HepG2 (cell line): Measurements from ENCODE around the gene EPHA4. TPM values are rescaled to one million over a fixed set of nuclear protein-coding genes. Genes with fewer than 3 reads are reported as not detected.
A peak's percentile ranks its signal among the peaks of the same experiment; 100 is the strongest.

Experiments used
- ATAC-seq: fragments of 200-7000 bp; cut with Tn5 transposase; 3 replicates; pipeline ENCODE4 v1.9.1; 2020; ENCODE audit warnings: mild to moderate bottlenecking, moderate library complexity
- BruUV-seq: library from RNA; stranded (reverse); fragments of 400-500 nt; replicated peaks from 2 replicates; lab custom pipeline; 2021; lab: Mats Ljungman, UMichigan
- CTCF ChIA-PET: fragments of 300-600 bp; formaldehyde crosslinking; extraction: SDS; loops from one replicate; lab custom pipeline; 2021; ENCODE audit warnings: low total read pairs, inconsistent platforms, low intra/inter-chr PET ratio; lab: Yijun Ruan, JAX
- POLR2A ChIA-PET: fragments of 350-600 bp; sonication (Branson Sonifier 250); formaldehyde crosslinking; loops from one replicate; lab custom pipeline; 2020; ENCODE audit warnings: antibody characterized with exemption, inconsistent platforms; lab: Yijun Ruan, JAX
- DNase-seq: peaks from one replicate; pipeline ENCODE4 v3.0.0-alpha.2; 2015; ENCODE audit warnings: low spot score
- FAIRE-seq: peaks from 3 replicates; lab custom pipeline; 2011; peaks lifted over from hg19 to GRCh38; lab: Jason Lieb, UNC
- H2AFZ ChIP-seq: one replicate; pipeline ENCODE4 v1.6.1; 2011; ENCODE audit warnings: low read length, inconsistent platforms
- H3K27ac ChIP-seq: fragments of 300-600 bp; 3 replicates; pipeline ENCODE4 v1.8.0; 2011; ENCODE audit warnings: mixed run types, mild to moderate bottlenecking, mixed read lengths, low read length, inconsistent platforms; ENCODE audit not compliant: insufficient read depth; ENCODE audit errors: extremely low read length
- H3K27me3 ChIP-seq, 2 experiments: fragments of 200-600 bp in 1 of 2; 2 replicates in 1 of 2; 3 replicates in 1 of 2; pipeline versions ENCODE4 v1.6.0 to v1.8.0; 2011; ENCODE audit warnings: low read length in 2 of 2, mild to moderate bottlenecking in 2 of 2, moderate library complexity in 2 of 2, inconsistent platforms in 1 of 2; ENCODE audit not compliant: insufficient read depth in 2 of 2, control insufficient read depth in 1 of 2
- H3K36me3 ChIP-seq, 2 experiments: fragments of 200-600 bp in 1 of 2; replicated peaks in 1 of 2; 2 replicates in 1 of 2; 3 replicates in 1 of 2; pipeline versions ENCODE4 v1.5.1 to v1.8.0; 2011; ENCODE audit warnings: low read length in 2 of 2, inconsistent platforms in 1 of 2; ENCODE audit not compliant: insufficient read depth in 2 of 2, control insufficient read depth in 1 of 2
- H3K4me1 ChIP-seq: 2 replicates; pipeline ENCODE4 v1.5.1; 2012; ENCODE audit warnings: low read length, inconsistent platforms; ENCODE audit not compliant: insufficient read depth
- H3K4me2 ChIP-seq: 2 replicates; pipeline ENCODE4 v1.6.0; 2011; ENCODE audit warnings: low read depth, low read length, inconsistent platforms
- H3K4me3 ChIP-seq, 3 experiments: fragments of 200-600 bp in 1 of 3; sonication (generic), shearing (Covaris generic) in 1 of 3; replicated peaks in 1 of 3; 2 replicates each; pipeline ENCODE4 v1.5.1; 2011 to 2016; ENCODE audit warnings: low read length in 3 of 3, inconsistent platforms in 2 of 3, low read depth in 2 of 3, mild to moderate bottlenecking in 2 of 3, control low read depth in 1 of 3, mixed read lengths in 1 of 3; ENCODE audit not compliant: insufficient read depth in 1 of 3
- H3K79me2 ChIP-seq: one replicate; pipeline ENCODE4 v1.6.1; 2011; ENCODE audit warnings: low read length, inconsistent platforms; ENCODE audit not compliant: insufficient read depth
- H3K9ac ChIP-seq: 2 replicates; pipeline ENCODE4 v1.6.0; 2011; ENCODE audit warnings: mild to moderate bottlenecking, low read depth, low read length, inconsistent platforms; ENCODE audit not compliant: insufficient read depth
- H3K9me3 ChIP-seq: 2 replicates; pipeline ENCODE4 v1.5.1; 2012; ENCODE audit warnings: mild to moderate bottlenecking, low read length
- H4K20me1 ChIP-seq: 2 replicates; pipeline ENCODE4 v1.6.0; 2011; ENCODE audit warnings: inconsistent platforms, mild to moderate bottlenecking, low read length, moderate library complexity; ENCODE audit not compliant: insufficient read depth
- ATRX ChIP-seq: sonication (generic); formaldehyde crosslinking; IDR thresholded peaks from 2 replicates; pipeline ENCODE4 v1.4.0; 2020; ENCODE audit warnings: missing genetic modification reagents, borderline replicate concordance
- EP300 ChIP-seq, 3 experiments: sonication (generic) in 1 of 3; formaldehyde crosslinking in 1 of 3; IDR thresholded peaks; 2 replicates each; pipeline versions ENCODE4 v1.5.1 to v1.6.1; 2011 to 2020; ENCODE audit warnings: low read depth in 2 of 3, low read length in 2 of 3, borderline replicate concordance in 1 of 3, improper control_type of control experiment in 1 of 3, mild to moderate bottlenecking in 1 of 3, missing genetic modification reagents in 1 of 3, moderate library complexity in 1 of 3
- MAFF ChIP-seq: IDR thresholded peaks from 2 replicates; pipeline ENCODE4 v1.6.1; 2011; ENCODE audit warnings: low read depth, low read length, improper control_type of control experiment
- MAFK ChIP-seq, 2 experiments: IDR thresholded peaks in 1 of 2; conservative IDR thresholded peaks in 1 of 2; 2 replicates each; pipeline ENCODE4 v1.6.1; 2011; ENCODE audit warnings: improper control_type of control experiment in 2 of 2, low read length in 2 of 2
- MBD4 ChIP-seq: IDR thresholded peaks from 2 replicates; pipeline ENCODE4 v1.6.1; 2012; ENCODE audit warnings: low read length, inconsistent platforms, borderline replicate concordance
- NFIB ChIP-seq: sonication (generic); formaldehyde crosslinking; IDR thresholded peaks from 2 replicates; pipeline ENCODE4 v1.9.0; 2021; ENCODE audit warnings: missing genetic modification reagents, mild to moderate bottlenecking, borderline replicate concordance
- POLR2AphosphoS5 ChIP-seq: IDR thresholded peaks from 2 replicates; pipeline ENCODE4 v1.6.1; 2012; ENCODE audit warnings: low read depth, low read length
- REL ChIP-seq: sonication (generic); formaldehyde crosslinking; conservative IDR thresholded peaks from 2 replicates; pipeline ENCODE4 v1.8.0; 2022; ENCODE audit warnings: mild to moderate bottlenecking, missing genetic modification reagents, moderate library complexity
- TARDBP ChIP-seq: sonication (generic); formaldehyde crosslinking; IDR thresholded peaks from 2 replicates; pipeline ENCODE4 v1.8.0; 2022; ENCODE audit warnings: mild to moderate bottlenecking, missing genetic modification reagents
- ZNF337 ChIP-seq: sonication (generic); formaldehyde crosslinking; IDR thresholded peaks from 2 replicates; pipeline ENCODE4 v1.5.1; 2020; ENCODE audit warnings: missing genetic modification reagents, low read depth, mild to moderate bottlenecking, borderline replicate concordance
- ZNF629 ChIP-seq: sonication (generic); formaldehyde crosslinking; conservative IDR thresholded peaks from 2 replicates; pipeline ENCODE4 v1.5.0; 2020; ENCODE audit warnings: missing genetic modification reagents
- ZSCAN12 ChIP-seq: sonication (generic); formaldehyde crosslinking; IDR thresholded peaks from 2 replicates; pipeline ENCODE4 v1.9.0; 2021; ENCODE audit warnings: mild to moderate bottlenecking, missing genetic modification reagents
- WGBS: methylation state at CpG from one replicate; pipeline ENCODE4 v1.1.6; 2017; ENCODE audit warnings: low lambda C conversion rate; 5-methylcytosine and 5-hydroxymethylcytosine counted together
- in situ Hi-C: cut with HindIII; loops from 2 replicates; pipeline ENCODE4 v1.10.0; 2017; ENCODE audit warnings: low pct_unique_long_range_greater_than_20kb; ENCODE audit not compliant: extremely low pct_ligation_motif_present
- intact Hi-C: fragments of 100-400 bp; cut with micrococcal nuclease; formaldehyde crosslinking; loops from one replicate; pipeline ENCODE4 v1.10.0; 2022; ENCODE audit not compliant: unreplicated experiment
- polyA plus RNA-seq, 8 experiments: library from polyadenylated mRNA; depleted of rRNA in 3 of 8; stranded (reverse) in 7 of 8; unstranded in 1 of 8; fragments of >200 nt; fragmentation: Illumina TruSeq in 4 of 8; extraction: Trizol in 4 of 8; gene quantifications; 2 replicates each; pipeline versions ENCODE4 v1.2.1 to v1.2.3, GENCODE V29; 2011 to 2016; ENCODE audit warnings: low read depth in 4 of 8, missing spikeins in 1 of 8, mixed read lengths in 1 of 8; ENCODE audit not compliant: insufficient read depth in 1 of 8
- total RNA-seq, 5 experiments: library from RNA; depleted of rRNA; stranded (reverse); fragments of >200 nt; fragmentation: Illumina TruSeq; extraction: Trizol; gene quantifications; 2 replicates each; pipeline ENCODE4 v1.2.3, GENCODE V29; 2016; ENCODE audit warnings: low read depth in 1 of 5
- TF ChIP-seq, protein P1 (sequence below): sonication (generic); formaldehyde crosslinking; IDR thresholded peaks from 2 replicates; pipeline ENCODE4 v1.8.0; 2022; ENCODE audit warnings: low read depth, missing genetic modification reagents

EPHA4 gene
- total and polyA plus RNA-seq, 2 of the 13 experiments (the other 11 are each of a cell fraction or from before 2014, with no cell fraction given): not detected

DNA sequence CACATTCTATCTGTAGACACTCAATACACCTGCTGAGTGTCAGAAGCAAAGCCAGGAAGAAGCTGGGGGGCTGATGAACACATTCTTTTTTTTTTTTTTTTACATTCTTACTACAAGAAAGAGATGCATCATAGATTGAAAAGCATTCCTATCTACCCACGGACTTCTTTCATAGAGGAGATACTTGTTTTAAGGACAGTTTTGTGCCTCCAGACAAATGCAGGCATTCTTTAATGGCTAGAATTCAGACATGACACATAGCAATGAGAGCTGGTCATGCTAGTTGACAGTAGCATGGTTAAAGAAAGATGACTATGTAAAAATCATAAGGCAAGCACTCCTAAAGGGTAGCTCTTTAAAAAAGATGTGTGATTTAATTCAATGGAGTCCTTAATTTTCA is 110.2 kb downstream of the EPHA4 start (continued):
- TF ChIP-seq ZNF337 (CRISPR knock-in tag): no peak
- no peak for TF ChIP-seq EP300 (IDR thresholded peaks at IDR 0.05; ENCODE audit: low read depth in 2 of 2, low read length in 2 of 2)
- no peak for TF ChIP-seq EP300 (CRISPR knock-in tag; IDR thresholded peaks at IDR 0.05; ENCODE audit: borderline replicate concordance)
- no peak for TF ChIP-seq NFIB (CRISPR knock-in tag)
- no peak for TF ChIP-seq POLR2AphosphoS5
- no peak for TF ChIP-seq ATRX (CRISPR knock-in tag)
- no peak for TF ChIP-seq TARDBP

- CTCF ChIA-PET: no interaction called here
- no peaks in the 10 kb centered on the region for H3K4me1 ChIP-seq
- H4K20me1 ChIP-seq: no peaks in the 10 kb centered on the region
- H3K79me2 ChIP-seq: no peaks in the 10 kb centered on the region
- DNase-seq (no peak), FAIRE-seq (no peak), ATAC-seq (no peak)
- H3K9me3 ChIP-seq: no peaks in the 10 kb centered on the region
- no peak overlapping the region for H3K4me3 ChIP-seq
- H3K9ac ChIP-seq: no peak overlapping the region
- under 1% methylated on average over 2 of the region's 2 CpGs for WGBS
- POLR2A ChIA-PET: no interaction called here
- no peaks in the 10 kb centered on the region for H3K36me3 ChIP-seq
- H3K4me2 ChIP-seq: no peak overlapping the region
- intact Hi-C loops (no loop called here), in situ Hi-C loops (no loop called here)
- H2AFZ ChIP-seq: no peak overlapping the region
- TF ChIP-seq MAFF (peak; percentile 98), ZNF629 (no peak), ZSCAN12 (CRISPR knock-in tag) (no peak), REL (CRISPR knock-in tag) (no peak), MBD4 (no peak), MAFK (conservative IDR thresholded peaks at IDR 0.05 in 1 of 2, IDR thresholded peaks at IDR 0.05 in 1 of 2; ENCODE audit: low read length in 2 of 2) (peak; percentile 98 to 99)
- TF ChIP-seq, protein P1, sequence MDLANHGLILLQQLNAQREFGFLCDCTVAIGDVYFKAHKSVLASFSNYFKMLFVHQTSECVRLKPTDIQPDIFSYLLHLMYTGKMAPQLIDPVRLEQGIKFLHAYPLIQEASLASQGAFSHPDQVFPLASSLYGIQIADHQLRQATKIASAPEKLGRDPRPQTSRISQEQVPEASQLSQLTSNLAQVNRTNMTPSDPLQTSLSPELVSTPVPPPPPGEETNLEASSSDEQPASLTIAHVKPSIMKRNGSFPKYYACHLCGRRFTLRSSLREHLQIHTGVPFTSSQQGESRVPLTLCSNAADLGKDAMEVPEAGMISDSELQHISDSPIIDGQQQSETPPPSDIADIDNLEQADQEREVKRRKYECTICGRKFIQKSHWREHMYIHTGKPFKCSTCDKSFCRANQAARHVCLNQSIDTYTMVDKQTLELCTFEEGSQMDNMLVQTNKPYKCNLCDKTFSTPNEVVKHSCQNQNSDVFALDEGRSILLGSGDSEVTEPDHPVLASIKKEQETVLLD: no peak
- no peak overlapping the region for H3K27ac ChIP-seq
- H3K27me3 ChIP-seq: peaks cover 0 to 4% of the 10 kb centered on the region in 2 experiments; a peak in 1 of 5 replicates
- no TSS peak for BruUV-seq
These were observed 112.0 kb downstream of the EPHA4 start for GRCh38 chr2:221460136-221460535.
